ENCODE data around the gene ATG4A.

Gene ATG4A

DNA sequence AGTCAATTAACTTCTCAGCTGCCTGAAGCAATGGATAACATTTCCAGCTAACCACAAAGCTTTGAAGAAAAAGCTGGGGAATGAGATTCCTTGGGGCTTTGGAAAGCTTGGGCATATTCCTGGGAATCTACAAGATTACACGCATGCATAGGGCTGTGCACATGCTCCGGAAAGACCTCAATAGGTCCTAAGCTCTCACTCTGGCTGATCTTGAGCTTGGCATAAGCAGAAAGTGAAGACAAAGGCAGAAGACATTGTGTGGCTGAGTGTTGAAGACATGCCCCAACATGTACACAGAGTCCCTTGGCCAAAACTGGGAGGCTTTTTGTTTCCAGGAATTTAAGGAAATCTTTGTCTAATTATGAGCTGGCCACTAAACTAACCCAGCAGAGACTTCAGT lies 31.2 kb downstream of the ATG4A start:
- peak overlapping the region; percentile 40 for H3K27ac Mint-ChIP-seq
- no peaks in the 10 kb centered on the region for H3K9me3 Mint-ChIP-seq
- peaks cover 44% of the 10 kb centered on the region for H3K4me1 Mint-ChIP-seq
- TF ChIP-seq, protein P1, sequence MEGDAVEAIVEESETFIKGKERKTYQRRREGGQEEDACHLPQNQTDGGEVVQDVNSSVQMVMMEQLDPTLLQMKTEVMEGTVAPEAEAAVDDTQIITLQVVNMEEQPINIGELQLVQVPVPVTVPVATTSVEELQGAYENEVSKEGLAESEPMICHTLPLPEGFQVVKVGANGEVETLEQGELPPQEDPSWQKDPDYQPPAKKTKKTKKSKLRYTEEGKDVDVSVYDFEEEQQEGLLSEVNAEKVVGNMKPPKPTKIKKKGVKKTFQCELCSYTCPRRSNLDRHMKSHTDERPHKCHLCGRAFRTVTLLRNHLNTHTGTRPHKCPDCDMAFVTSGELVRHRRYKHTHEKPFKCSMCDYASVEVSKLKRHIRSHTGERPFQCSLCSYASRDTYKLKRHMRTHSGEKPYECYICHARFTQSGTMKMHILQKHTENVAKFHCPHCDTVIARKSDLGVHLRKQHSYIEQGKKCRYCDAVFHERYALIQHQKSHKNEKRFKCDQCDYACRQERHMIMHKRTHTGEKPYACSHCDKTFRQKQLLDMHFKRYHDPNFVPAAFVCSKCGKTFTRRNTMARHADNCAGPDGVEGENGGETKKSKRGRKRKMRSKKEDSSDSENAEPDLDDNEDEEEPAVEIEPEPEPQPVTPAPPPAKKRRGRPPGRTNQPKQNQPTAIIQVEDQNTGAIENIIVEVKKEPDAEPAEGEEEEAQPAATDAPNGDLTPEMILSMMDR (IDR thresholded peaks at IDR 0.05), result no peak
- no peak for DNase-seq
- no peaks in the 10 kb centered on the region for H3K27me3 Mint-ChIP-seq (ENCODE audit: low read depth, poor library complexity)
- no peak overlapping the region for H3K4me3 Mint-ChIP-seq
- H3K36me3 Mint-ChIP-seq (ENCODE audit: low read depth), result peaks cover 6% of the 10 kb centered on the region

DNA sequence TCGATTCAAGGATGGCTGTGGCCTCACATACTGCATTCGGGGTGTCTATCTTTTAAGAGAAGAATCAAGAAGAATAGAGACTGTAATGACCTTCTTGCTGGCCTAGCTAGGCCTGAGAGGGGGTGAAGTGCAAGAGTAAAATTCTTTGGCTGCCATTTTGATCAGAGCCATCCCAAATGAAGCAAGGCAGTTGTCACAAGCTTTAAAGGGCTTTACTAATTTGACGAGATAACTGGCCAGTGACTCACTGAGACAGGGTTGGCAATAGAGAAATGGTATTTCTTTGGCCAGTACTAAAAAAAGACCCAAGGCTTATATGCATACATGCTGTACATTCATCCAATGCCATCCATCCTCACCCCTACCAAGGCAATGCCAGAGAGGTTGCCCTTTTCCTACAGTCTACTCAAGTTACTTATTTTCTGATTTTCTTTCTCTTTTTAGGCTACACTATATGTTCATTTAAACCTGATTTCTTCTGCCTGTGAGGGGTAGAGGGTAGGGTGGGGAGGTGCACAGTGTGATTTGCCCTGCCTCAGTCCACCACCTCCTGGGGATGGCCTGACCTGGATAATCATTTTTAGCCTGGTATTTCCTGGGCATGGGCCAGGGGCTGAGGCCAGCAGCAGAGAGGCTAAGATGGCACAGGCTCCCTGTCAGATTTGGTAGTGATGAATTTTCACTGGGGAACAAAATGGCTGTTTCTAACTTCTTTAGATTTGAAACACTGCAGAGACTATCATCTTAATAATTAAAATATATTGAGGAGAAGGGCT lies 32.2 kb downstream of the ATG4A start:
- H3K9me3 Mint-ChIP-seq, result no peaks in the 10 kb centered on the region
- peaks cover 11% of the 10 kb centered on the region for H3K36me3 Mint-ChIP-seq (ENCODE audit: low read depth)
- H3K4me3 Mint-ChIP-seq, result no peak overlapping the region
- no peaks in the 10 kb centered on the region for H3K27me3 Mint-ChIP-seq (ENCODE audit: low read depth, poor library complexity)
- no peak for DNase-seq
- TF ChIP-seq, protein P1 (IDR thresholded peaks at IDR 0.05), result no peak
- H3K27ac Mint-ChIP-seq, result no peak overlapping the region
- H3K4me1 Mint-ChIP-seq, result peaks cover 44% of the 10 kb centered on the region

DNA sequence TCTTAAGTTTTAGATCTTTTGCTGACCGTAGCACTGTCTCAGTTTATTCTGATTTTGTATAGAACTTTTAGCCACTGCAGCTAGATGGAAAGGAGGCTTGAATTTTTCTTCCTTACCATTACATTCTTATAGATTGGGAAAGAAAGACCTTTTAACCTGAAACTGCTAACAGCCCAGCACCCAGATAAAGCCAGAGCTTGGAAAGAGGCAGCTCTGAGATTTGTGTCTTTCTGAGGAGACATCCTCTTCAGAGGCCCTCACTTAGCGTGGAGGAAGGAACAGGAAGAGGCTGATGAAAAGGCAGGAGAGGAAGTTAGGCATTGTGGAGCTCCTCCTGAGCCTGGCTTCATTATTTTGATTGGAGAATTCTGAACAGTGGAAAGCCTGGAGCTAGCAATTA lies 35.1 kb downstream of the ATG4A start:
- Mint-ChIP-seq H3K27ac (peak overlapping the region; percentile 62), H3K36me3 (ENCODE audit: low read depth) (peaks cover 27% of the 10 kb centered on the region), H3K4me1 (peaks cover 31% of the 10 kb centered on the region), H3K4me3 (no peak overlapping the region), H3K9me3 (no peaks in the 10 kb centered on the region), H3K27me3 (ENCODE audit: low read depth, poor library complexity) (peaks cover 7% of the 10 kb centered on the region)
- no peak for DNase-seq
- TF ChIP-seq, protein P1 (IDR thresholded peaks at IDR 0.05), result no peak

DNA sequence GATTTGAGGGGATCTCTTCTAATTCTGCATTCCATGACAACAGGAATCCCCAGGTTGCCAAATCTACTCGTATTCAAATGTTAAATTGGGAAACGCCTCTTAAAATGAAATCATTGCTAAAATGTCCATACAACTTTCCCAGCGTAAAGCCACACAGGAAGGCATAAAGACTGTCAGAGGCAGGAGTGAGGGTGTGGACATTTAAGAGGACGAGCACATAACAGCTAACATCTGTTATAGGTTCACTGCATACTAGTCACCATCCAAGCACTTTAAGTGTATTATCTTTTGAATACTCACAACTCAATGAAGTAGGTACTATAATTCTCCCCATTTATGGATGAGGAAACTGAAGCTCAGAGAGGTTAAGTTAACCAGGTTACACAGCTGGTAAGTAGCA lies 35.6 kb downstream of the ATG4A start:
- Mint-ChIP-seq H3K4me1 (peaks cover 26% of the 10 kb centered on the region), H3K9me3 (no peaks in the 10 kb centered on the region), H3K4me3 (no peak overlapping the region), H3K36me3 (ENCODE audit: low read depth) (peaks cover 32% of the 10 kb centered on the region), H3K27me3 (ENCODE audit: low read depth, poor library complexity) (peaks cover 7% of the 10 kb centered on the region), H3K27ac (no peak overlapping the region)
- DNase-seq, result no peak
- TF ChIP-seq, protein P1 (IDR thresholded peaks at IDR 0.05), result no peak

DNA sequence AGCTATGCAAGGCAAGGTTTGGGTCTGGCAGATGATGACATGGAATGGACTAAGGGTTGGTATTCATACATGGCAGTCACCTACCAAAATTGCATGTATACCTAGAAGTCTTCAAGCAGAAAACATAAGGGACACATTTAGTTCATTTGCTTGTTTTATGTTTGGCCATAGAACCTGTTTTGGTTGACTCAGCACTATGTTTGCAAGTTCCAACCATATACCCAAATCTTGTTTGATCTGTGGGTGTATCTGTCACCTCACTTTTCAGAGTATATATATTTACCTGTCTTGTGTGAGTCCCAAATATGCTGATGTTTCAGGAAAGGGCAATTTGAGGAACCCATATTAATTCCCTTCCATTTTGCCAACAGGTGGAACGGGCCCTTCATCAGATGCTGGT lies 39.3 kb downstream of the ATG4A start:
- H3K4me1 Mint-ChIP-seq, result peaks cover 13% of the 10 kb centered on the region
- no peak overlapping the region for H3K27ac Mint-ChIP-seq
- peaks cover 11% of the 10 kb centered on the region for H3K27me3 Mint-ChIP-seq (ENCODE audit: low read depth, poor library complexity)
- no peak for DNase-seq
- H3K4me3 Mint-ChIP-seq, result no peak overlapping the region
- TF ChIP-seq, protein P1 (IDR thresholded peaks at IDR 0.05), result no peak
- H3K9me3 Mint-ChIP-seq, result no peaks in the 10 kb centered on the region
- H3K36me3 Mint-ChIP-seq (ENCODE audit: low read depth), result peaks cover 40% of the 10 kb centered on the region

DNA sequence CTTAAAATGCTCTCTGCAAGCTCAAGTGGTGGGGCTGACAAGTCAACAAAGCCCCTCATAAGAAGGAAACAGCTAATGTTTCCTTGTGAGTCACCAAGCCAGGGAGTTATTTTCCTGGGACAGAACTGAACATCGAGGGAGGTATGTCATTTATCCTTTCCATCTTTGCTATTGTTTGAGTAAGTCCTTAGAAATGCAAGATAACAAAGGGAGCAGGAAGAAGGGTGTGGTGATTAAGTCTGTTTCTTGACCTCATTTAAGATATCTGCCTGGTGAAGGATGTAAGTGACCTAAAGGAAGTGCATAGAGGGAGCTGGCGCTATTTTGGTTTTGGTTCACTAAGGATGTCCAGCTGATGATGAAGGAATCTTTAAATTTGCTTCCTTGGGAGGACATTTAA lies 39.9 kb downstream of the ATG4A start:
- TF ChIP-seq, protein P1 (IDR thresholded peaks at IDR 0.05), result no peak
- H3K27ac Mint-ChIP-seq, result no peak overlapping the region
- H3K36me3 Mint-ChIP-seq (ENCODE audit: low read depth), result peaks cover 40% of the 10 kb centered on the region
- no peak overlapping the region for H3K4me3 Mint-ChIP-seq
- H3K27me3 Mint-ChIP-seq (ENCODE audit: low read depth, poor library complexity), result peaks cover 11% of the 10 kb centered on the region
- H3K9me3 Mint-ChIP-seq, result no peaks in the 10 kb centered on the region
- DNase-seq, result no peak
- peaks cover 11% of the 10 kb centered on the region for H3K4me1 Mint-ChIP-seq
